ENCODE data around the gene DKK2.

- no peak for TF ChIP-seq POLR2A (IDR thresholded peaks at IDR 0.05)
- TF ChIP-seq CTCF (IDR thresholded peaks at IDR 0.05), result no peak
Observed at GRCh38 chr4:107034996-107035818, 906 bp downstream of the DKK2 start.
